COLO668 (cell line): ENCODE results near the gene CA5B.
A peak's percentile ranks its signal among the peaks of the same experiment; 100 is the strongest.
"Not testable (repeated sequence)": the region's sequence is repeated elsewhere in the genome, so short reads cannot be mapped to it uniquely, and the experiment has no call there.

Experiments
- DNase-seq: peaks from one replicate; lab custom pipeline; 2025; ENCODE audit not compliant: unreplicated experiment; lab: John Stamatoyannopoulos, UW

CA5B gene, protein sequence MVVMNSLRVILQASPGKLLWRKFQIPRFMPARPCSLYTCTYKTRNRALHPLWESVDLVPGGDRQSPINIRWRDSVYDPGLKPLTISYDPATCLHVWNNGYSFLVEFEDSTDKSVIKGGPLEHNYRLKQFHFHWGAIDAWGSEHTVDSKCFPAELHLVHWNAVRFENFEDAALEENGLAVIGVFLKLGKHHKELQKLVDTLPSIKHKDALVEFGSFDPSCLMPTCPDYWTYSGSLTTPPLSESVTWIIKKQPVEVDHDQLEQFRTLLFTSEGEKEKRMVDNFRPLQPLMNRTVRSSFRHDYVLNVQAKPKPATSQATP

DNA sequence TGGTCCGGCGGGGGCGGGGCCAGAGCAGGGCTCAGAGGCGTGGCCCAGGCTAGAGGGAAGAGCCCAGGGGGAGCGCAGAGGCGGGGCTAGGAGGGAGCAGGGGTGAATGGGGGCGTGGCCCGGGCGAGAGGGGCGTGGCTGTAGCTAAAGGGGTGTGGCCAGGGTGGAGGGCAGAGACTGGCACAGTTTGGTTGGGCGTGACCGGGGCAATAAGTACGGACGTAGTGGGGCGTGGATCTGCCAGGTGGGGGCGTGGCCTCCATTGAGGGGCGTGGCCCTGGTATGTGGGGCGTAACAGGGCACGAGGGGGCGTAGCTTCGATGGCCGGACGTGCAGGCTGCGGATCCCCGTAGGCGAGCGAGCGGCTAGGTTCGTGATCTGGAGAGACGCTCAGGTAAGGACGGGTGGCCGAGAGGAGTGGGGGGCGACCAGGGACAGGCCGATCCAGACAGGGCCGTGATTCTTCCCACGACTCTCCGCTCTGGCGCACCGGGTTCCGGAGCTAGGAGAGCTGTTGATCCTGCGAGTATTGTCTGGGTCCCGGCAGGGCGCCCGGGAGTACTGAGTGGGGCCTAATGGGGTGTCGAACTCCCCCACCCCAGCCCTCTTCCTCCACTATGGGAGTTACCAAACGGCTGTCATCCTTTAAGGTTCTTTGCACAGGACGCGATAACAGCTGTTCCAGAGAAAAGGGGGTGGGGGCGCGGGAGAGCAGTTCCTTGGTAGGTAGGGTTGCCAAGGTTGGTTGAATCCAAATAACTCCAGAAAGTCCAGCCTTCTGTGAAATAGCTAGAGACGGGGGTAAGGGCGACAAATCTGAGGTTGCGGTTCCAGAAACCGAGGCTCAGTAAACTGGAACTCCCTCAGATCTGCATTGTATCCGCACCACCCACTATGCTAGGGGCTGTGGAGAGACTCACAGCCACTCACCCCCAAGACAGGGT, at the start of gene CA5B:
Gene CA5B, plus strand, starts transcription at position 312 of the 944 bp plus-strand sequence. CDS start 11,754 bp downstream, outside the sequence.
- peak; percentile 88 for DNase-seq

DNA sequence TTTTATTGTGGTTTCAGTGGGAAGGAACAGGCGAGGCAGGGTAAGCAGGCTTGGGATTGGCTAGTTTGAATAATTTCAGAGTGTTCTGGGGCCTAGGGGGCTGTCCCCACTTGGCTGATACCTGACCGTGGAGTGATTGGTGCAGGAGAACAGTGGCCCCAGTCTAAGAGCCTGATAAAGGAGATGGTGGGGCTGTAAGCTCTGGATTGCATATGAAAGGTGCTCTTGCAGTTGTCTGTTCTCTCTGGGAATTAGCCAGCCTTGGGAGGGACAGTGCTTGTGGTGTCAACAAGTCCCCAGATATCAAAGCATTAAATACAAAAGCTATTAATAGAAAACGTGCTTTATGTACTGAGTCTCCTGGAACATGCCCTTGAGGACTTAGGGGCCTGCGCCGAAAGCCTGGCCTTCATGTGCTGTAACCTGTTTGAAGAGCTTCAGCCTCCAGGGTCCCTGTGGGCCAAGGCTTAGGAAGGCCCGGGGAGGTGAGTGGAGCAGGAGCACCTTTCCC, 43.1 kb upstream of the CA5B start:
- no peak for DNase-seq

- no peak for DNase-seq
These were observed 41.6 kb upstream of the CA5B start for GRCh38 chrX:15696516-15696915.

GRCh38 chrX:15702488-15703371, 35.3 kb upstream of the CA5B start:
- no peak for DNase-seq

DNA sequence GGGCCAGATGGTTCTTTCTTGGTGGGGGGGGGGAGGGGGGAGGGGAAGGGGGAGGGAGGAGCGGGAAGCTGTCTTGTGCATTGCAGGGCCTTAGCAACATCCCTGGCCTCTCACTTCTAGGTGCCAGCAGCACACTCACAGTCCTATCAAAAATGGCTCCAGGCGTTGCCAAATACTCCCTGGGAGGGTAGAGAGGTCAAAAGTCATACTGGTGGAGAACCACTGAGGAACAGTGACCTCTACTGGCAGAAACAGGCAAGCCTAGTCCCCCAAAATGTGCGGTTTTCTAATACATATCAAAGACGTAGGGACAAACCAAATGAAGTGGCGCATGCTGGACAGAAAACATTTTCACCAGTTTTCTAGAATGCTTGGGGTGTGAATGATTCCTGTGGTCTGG, 34.3 kb upstream of the CA5B start:
- not testable (repeated sequence) for DNase-seq

DNA sequence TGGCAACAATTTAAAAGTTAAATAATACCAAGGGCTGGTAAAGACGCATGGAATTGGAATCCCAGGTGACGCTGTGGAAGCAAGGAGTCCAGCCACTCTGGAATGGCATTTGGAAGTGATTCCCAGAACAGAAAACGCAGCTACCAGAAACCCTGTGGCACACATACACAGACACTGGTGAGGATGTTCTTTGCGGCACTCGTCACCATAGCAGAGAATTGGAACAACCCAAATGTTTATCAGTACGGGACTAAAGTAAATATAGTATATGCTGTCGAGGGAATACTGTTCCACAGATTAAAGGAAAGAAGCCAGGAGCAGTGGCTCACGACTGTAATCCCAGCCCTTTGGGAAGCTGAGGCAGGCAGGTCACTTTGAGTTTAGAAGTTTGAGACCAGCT, 33.8 kb upstream of the CA5B start:
- DNase-seq = not testable (repeated sequence)

GRCh38 chrX:15714529-15714928, 23.5 kb upstream of the CA5B start:
- peak; percentile 7 for DNase-seq

GRCh38 chrX:15718283-15718970, 19.6 kb upstream of the CA5B start:
- peak; percentile 16 for DNase-seq

DNA sequence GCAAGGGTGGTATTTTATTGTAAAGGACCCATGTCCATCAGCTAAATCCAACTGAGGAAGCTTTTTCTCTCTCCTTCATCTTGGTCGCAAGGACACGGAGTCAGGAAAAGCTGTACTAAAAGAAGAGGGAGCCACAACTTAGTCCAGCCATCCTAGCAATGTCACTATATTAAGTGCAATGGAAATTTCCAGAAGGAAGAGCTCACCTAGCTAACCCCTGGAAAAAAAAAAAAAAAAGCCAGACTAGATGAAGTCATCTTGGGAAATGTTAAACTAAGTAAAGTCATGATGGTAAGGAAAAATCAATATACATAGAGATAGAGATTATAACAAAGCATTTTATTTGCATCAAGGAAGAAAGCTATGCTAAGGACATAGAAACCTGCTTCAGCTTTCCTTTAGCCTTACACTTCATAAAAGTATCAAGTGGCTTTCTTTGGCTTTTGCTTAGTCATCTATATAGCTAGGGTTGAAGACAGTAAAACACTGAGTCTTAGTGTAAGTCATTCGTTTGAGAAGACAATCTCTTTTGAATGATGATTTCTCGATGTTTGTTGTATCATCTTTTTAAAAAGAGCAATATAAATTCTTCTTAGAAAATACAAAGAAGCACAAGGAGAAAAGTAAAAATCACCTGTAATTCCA, 18.6 kb upstream of the CA5B start:
- no peak for DNase-seq

DNA sequence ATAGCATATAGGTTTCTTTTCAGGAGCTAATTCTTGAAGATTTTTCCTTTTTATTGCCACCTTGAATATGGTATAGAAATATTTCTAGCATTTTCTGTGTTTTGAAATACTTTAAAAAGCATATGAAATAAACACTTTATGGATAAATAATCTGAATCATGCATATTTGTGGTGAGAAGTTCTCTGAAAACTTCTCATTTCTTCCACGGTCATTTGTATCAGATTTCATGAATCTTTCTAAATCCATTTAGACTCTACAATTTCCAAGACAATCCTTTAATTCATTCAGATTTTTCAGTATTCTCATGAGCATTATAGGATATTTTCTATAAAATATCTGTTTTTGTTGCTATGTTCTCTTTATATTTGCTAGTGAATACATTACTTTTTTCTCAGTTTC, 16.2 kb upstream of the CA5B start:
- DNase-seq = no peak

DNA sequence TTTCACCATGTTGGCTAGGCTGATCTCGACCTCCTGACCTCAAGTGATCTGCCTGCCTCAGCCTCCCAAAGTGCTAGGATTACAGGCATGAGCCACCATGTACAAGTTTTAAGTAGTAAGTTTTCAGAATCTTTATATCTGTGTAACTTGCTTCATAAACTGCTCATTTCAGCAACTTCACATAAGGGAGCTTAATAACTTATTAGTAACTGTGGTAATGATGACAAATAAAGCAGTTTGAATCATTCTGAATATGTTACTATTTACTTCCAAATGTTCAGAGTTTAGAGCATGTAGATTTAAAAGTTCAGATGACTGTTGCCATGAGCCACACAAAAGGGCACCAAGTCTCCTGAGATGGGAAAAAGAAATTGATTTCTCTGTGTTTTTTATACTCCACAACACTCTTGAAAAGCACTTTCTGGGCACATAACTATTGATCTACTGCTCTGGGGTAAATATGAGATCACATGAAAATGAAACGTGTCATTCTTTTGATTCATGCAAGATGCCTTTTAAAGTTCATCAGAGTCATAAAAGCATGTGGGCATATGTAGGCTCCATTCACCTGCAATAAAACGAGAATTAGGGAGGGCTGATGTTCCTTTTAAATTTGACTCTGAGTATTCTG, 14.1 kb upstream of the CA5B start:
- no peak for DNase-seq

GRCh38 chrX:15724911-15725310, 13.2 kb upstream of the CA5B start:
- DNase-seq = no peak

DNA sequence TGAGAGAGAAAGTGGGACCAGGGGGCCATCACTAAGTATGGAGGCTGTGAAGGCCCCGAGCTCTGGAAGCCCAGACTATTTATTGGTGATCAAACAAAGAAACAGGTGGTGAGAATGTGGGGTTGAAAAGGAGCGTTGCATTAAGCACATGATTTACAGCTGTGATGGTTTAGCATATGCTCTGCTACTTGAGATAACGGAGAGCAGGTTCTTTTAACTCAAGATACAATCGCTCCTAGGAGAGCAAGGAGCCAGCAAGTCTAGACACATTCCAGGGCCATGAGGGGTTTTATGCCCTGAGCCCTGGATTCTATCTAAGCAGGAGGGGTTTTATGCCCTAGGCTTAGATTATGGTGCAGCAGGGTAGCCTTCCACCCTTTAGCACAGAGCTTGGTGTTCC, 6.7 kb upstream of the CA5B start:
- DNase-seq = not testable (repeated sequence)

DNA sequence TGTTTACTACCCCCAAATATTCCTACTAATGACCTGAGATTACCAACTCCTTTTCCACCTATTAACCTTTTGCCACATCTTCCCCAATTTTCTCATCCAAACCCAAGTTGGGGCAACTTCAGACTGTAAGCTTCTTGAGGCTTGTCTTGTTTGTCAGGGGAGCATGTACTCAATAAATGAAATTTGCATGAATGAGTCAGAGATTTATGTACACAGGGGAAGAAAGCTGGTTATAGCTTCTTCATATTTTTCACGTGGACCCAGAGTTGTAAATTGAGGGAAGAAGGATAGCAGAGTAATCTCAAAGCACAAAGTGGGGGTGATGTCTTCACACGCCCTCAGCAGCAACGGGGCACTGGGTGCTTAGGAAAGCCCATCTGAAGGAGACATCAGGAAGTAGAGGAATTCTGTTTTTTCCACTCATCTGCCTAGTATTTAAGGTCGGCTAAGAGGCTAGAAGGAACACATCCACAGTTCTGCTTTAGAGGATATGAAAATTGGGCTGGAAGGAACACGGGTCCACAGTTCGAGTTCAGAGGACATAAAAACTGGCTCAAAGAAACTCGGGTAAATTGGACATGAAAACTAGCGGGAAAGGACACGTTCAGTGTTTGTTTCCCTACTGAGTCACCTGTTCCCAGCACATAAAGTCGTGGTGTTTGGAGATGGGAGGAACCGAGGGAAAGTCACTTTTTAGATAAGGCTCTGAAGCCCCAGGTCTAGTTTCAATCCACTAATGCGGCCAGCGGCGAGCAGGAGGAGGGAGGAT, 696 bp upstream of the CA5B start:
- no peak for DNase-seq

- DNase-seq = no peak
These were observed 1.8 kb downstream of the CA5B start for GRCh38 chrX:15739886-15740285.

DNA sequence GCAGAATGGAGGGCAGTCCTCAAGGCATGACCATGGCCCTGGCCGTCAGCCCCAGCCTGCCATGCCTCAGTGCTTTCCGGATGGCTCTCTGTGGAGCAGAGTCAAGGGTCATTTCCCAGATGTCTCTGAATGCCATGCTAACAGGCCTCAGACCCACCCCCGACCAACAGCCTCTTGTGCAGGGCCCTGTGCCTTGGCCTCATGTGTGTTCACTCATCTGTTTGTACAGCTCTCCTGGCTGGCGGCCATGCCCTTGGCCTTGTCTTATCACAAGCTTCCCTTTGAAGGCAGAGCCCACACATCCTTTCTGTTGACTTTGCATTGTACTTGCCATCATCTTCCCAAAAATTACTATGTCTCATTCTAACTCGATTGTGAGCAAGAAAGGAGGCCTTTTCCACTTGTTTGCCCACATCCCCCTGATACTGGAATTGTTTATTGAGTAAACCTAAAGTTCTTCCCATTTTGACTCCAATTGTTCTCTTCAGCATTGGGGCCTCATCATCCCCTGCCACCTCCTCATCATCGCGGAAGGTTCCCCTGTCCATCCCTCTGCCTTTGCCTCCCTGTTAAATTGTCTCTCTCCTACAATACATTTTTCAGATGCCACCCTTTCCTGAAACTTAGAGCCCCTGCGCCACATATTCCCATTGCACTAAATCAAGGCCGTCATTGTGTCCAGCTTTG, 6.3 kb downstream of the CA5B start:
- DNase-seq = no peak

DNA sequence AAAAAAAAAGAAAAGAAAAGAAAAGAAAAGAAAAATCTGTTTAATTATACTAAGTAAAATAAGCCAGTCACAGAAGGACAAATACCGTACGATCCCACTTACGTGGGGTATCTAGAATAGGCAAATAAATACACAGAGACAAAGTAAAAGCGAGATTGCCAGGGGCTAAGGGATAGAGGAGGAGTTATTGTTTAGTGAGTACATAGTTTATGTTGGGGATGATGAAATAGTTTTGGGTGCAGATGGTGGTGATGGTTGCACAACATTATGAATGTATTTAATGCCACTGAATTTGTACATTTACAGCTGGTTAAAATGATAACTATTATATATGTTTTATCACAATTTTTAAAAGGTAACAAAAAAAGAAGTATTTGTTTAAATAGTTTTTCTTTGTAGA, 7.1 kb downstream of the CA5B start:
- DNase-seq = no peak

DNA sequence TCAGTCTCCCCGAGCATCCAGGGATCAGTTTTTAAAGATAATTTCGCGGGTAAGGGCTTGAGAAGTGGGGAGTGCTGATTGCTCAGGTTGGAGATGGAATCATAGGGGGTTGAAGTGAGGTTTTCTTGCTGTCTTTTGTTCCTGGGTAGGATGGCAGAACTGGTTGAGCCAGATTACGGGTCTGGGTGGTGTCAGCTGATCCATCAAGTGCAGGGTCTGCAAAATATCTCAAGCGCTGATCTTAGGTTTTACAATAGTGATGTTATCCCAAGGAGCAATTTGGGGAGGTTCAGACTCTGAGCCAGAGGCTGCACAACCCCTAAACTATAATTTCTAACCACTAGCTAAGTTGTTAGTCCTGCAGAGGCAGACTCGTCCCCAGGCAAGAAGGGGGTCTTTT, 8.6 kb downstream of the CA5B start:
- DNase-seq = not testable (repeated sequence)
